Nephron progenitor cell (in vitro differentiated cells): Measurements from ENCODE around the gene GMDS.
A peak's percentile ranks its signal among the peaks of the same experiment; 100 is the strongest.

ENCODE experiments used
- DNase-seq: peaks from one replicate; pipeline ENCODE4 v3.0.0; 2021
- H3K27ac Mint-ChIP-seq: 2 replicates; pipeline ENCODE4 v1.8.0; 2021; ENCODE audit warnings: mild to moderate bottlenecking, moderate library complexity, mixed read lengths
- H3K27me3 Mint-ChIP-seq: 2 replicates; pipeline ENCODE4 v1.8.0; 2021; ENCODE audit warnings: mild to moderate bottlenecking, low read depth, mixed read lengths; ENCODE audit not compliant: poor library complexity
- H3K36me3 Mint-ChIP-seq: 2 replicates; pipeline ENCODE4 v1.8.0; 2021; ENCODE audit warnings: low read depth, mixed read lengths
- H3K4me1 Mint-ChIP-seq: 2 replicates; pipeline ENCODE4 v1.8.0; 2021; ENCODE audit warnings: mixed read lengths
- H3K4me3 Mint-ChIP-seq: 2 replicates; pipeline ENCODE4 v1.8.0; 2021; ENCODE audit warnings: mild to moderate bottlenecking, moderate library complexity, mixed read lengths
- H3K9me3 Mint-ChIP-seq: 2 replicates; pipeline ENCODE4 v1.8.0; 2021; ENCODE audit warnings: mild to moderate bottlenecking, moderate library complexity, mixed read lengths
- CTCF ChIP-seq: fragments of 200-600 bp; sonication (generic); IDR thresholded peaks from 2 replicates; pipeline ENCODE4 v1.5.0; 2021; ENCODE audit warnings: antibody characterized with exemption

The GMDS gene

GRCh38 chr6:1965596-1966224, 279.7 kb downstream of the GMDS start:
- H3K27ac Mint-ChIP-seq: peak overlapping the region; percentile 43
- no peaks in the 10 kb centered on the region for H3K27me3 Mint-ChIP-seq
- H3K4me1 Mint-ChIP-seq: peaks cover 63% of the 10 kb centered on the region
- no peak overlapping the region for H3K4me3 Mint-ChIP-seq
- no peaks in the 10 kb centered on the region for H3K36me3 Mint-ChIP-seq
- DNase-seq: no peak
- no peaks in the 10 kb centered on the region for H3K9me3 Mint-ChIP-seq
- TF ChIP-seq CTCF: no peak

GRCh38 chr6:1963596-1963995, 281.8 kb downstream of the GMDS start:
- Mint-ChIP-seq H3K9me3 (no peaks in the 10 kb centered on the region), H3K4me1 (peaks cover 54% of the 10 kb centered on the region)

GRCh38 chr6:1962201-1962600, 283.2 kb downstream of the GMDS start:
- Mint-ChIP-seq H3K4me3 (no peak overlapping the region), H3K4me1 (peaks cover 54% of the 10 kb centered on the region), H3K9me3 (no peaks in the 10 kb centered on the region), H3K27ac (no peak overlapping the region), H3K36me3 (no peaks in the 10 kb centered on the region), H3K27me3 (no peaks in the 10 kb centered on the region)
- no peak for DNase-seq
- no peak for TF ChIP-seq CTCF

More at GRCh38 chr6:1963596-1963995, 281.8 kb downstream of the GMDS start:
- no peaks in the 10 kb centered on the region for H3K36me3 Mint-ChIP-seq
- no peak overlapping the region for H3K4me3 Mint-ChIP-seq
- TF ChIP-seq CTCF: no peak
- H3K27me3 Mint-ChIP-seq: no peaks in the 10 kb centered on the region
- no peak for DNase-seq
- no peak overlapping the region for H3K27ac Mint-ChIP-seq

GRCh38 chr6:1960486-1961142, 284.8 kb downstream of the GMDS start:
- Mint-ChIP-seq H3K9me3 (no peaks in the 10 kb centered on the region), H3K27me3 (no peaks in the 10 kb centered on the region), H3K36me3 (no peaks in the 10 kb centered on the region), H3K27ac (no peak overlapping the region), H3K4me1 (peaks cover 38% of the 10 kb centered on the region), H3K4me3 (no peak overlapping the region)
- TF ChIP-seq CTCF: no peak
- no peak for DNase-seq

- Mint-ChIP-seq H3K4me1 (peaks cover 29% of the 10 kb centered on the region), H3K9me3 (no peaks in the 10 kb centered on the region), H3K27me3 (no peaks in the 10 kb centered on the region), H3K4me3 (no peak overlapping the region), H3K36me3 (no peaks in the 10 kb centered on the region), H3K27ac (no peak overlapping the region)
- DNase-seq: no peak
- no peak for TF ChIP-seq CTCF
Measured at GRCh38 chr6:1958257-1958656, 287.1 kb downstream of the GMDS start.

GRCh38 chr6:1957746-1958145, 287.7 kb downstream of the GMDS start:
- no peaks in the 10 kb centered on the region for H3K36me3 Mint-ChIP-seq
- no peak for DNase-seq
- no peak for TF ChIP-seq CTCF
- H3K4me3 Mint-ChIP-seq: no peak overlapping the region
- peaks cover 31% of the 10 kb centered on the region for H3K4me1 Mint-ChIP-seq
- no peaks in the 10 kb centered on the region for H3K27me3 Mint-ChIP-seq
- no peak overlapping the region for H3K27ac Mint-ChIP-seq
- H3K9me3 Mint-ChIP-seq: no peaks in the 10 kb centered on the region
